Activated naive CD4-positive, alpha-beta T cell treated with anti-CD3 and anti-CD28 coated beads, Interleukin-2, amount 50 U/mL, for 72 hours (primary cell): Measurements from ENCODE around the gene COL17A1. TPM values are rescaled to one million over a fixed set of nuclear protein-coding genes. Genes with fewer than 3 reads are reported as not detected.

Experiments used
- ATAC-seq, 2 donors: fragments of 150-1000 bp; cut with Tn5 transposase; 2 replicates each; pipeline ENCODE4 v1.10.0; 2021; ENCODE audit warnings: mild to moderate bottlenecking in 2 of 2, moderate library complexity in 2 of 2
- DNase-seq, 2 donors: peaks; one replicate each; pipeline ENCODE4 v3.0.0; 2021 to 2022; ENCODE audit warnings: low spot score in 2 of 2
- H3K27ac Mint-ChIP-seq, 2 donors: one replicate each; pipeline ENCODE4 v1.8.0; 2022; ENCODE audit warnings: mild to moderate bottlenecking in 2 of 2, mixed read lengths in 2 of 2
- H3K36me3 Mint-ChIP-seq, 2 donors: one replicate each; pipeline ENCODE4 v1.8.0; 2022; ENCODE audit warnings: mixed read lengths in 2 of 2
- H3K9me3 Mint-ChIP-seq, 2 donors: one replicate each; pipeline ENCODE4 v1.8.0; 2022; ENCODE audit warnings: mixed read lengths in 2 of 2
- total RNA-seq, 2 donors: library from RNA; stranded (reverse); gene quantifications; one replicate each; pipeline ENCODE4 v1.2.3, GENCODE V29; 2022

The COL17A1 gene
- total RNA-seq, 2 donors from 2014 or later: not detected

DNA sequence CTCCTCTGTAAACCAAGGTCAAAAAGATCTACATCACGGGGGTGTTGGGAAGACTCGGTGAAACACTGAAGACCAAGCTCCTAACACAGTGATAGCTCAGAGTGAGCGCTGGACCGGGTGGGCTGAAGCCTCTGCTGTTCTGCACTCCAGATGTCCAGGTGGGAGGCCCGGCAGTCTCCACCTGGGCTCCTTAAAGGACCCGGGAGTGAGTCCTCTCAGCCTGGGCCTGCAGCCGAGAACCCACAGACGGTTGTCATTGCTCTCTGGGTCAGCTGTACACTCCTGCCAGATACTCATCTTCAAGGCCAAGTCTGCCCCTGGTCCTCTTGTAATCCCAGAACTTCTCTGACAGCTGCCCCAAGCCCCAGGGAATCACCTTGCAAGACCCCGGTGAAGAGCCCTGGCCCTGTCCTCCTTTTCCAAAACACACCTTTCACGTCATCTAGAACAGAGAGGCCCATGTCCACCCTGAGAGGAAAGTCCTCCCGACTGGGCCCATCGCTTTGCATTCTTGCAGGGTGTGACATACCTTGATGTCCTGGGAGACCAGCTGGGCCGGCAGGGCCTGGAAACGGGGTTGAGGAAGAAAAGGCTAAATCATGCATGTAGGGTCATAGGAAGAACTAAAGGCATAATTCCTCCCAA is 43.7 kb downstream of the COL17A1 start:
- H3K27ac Mint-ChIP-seq: no peak overlapping the region
- no peak for DNase-seq
- no peak for ATAC-seq

DNA sequence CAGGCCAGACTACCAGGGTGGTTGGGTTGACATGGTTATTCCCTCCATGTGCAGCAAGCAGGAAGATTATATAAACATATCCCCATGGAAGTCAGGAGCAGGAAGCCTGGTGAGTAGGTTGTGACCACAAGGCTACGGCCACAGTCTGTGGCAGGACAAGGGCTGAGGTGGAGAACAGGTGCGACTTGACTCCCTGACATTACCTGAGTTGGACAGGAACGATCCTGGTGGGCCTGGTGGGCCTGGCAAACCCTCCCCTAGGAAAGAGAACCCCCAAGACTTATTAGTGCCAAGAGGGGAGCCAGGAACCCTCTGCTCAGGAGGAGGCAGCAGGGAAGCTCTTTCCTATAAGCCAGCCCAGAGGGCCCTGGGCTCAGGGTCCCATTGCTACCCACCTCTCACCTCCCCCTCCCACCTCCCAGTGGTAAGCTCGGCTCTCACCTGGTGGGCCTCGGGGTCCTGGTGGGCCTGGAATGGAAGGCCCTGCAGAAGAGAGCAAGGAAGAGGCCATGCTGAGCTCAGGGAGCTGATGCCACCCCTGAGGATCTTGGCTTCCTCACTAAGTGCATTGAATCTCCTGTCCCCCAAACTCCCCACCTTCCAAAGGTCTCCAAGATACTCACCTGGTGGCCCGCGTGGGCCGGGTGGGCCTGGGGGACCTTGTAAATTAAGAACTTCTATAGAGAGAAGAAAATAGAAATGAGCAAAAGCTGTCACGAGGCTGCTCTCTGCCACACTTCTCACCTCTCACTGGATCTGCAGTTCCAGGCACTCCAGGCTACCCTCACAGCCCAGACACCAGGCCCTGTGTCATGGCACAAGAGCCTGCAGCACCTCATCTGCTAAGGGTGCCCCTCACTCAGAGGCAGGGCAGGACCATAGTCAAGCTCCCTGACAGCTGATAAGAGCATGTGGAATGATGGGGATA is 44.6 kb downstream of the COL17A1 start:
- Mint-ChIP-seq H3K36me3 (no peaks in the 10 kb centered on the region), H3K9me3 (no peaks in the 10 kb centered on the region), H3K27ac (peak overlapping the region; percentile 44 to 54)
- no peak for ATAC-seq
- no peak for DNase-seq

More for the DNA sequence above, 43.7 kb downstream of the COL17A1 start:
- Mint-ChIP-seq H3K36me3 (no peaks in the 10 kb centered on the region), H3K9me3 (no peaks in the 10 kb centered on the region)

DNA sequence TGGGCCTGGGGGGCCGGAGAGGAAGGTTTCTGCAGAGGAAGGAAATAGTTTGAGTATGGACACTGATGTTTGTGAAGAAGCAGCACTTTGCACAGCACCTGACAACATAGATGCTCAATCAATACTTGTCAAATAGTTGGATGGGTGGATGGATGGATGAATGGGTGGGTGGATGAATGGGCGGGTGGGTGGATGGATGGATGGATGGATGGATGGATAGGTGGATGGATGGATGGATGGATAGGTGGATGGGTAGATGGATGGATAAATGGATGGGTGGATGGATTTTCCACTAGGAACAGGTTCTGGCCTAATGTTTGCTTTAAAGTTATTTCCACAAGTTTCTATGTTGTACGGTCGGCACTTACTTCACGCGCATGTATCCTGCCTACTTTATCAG is 45.3 kb downstream of the COL17A1 start:
- ATAC-seq (no peak), DNase-seq (no peak)
- H3K27ac Mint-ChIP-seq: peak overlapping the region; percentile 48 to 54
- no peaks in the 10 kb centered on the region for H3K9me3 Mint-ChIP-seq
- no peaks in the 10 kb centered on the region for H3K36me3 Mint-ChIP-seq

DNA sequence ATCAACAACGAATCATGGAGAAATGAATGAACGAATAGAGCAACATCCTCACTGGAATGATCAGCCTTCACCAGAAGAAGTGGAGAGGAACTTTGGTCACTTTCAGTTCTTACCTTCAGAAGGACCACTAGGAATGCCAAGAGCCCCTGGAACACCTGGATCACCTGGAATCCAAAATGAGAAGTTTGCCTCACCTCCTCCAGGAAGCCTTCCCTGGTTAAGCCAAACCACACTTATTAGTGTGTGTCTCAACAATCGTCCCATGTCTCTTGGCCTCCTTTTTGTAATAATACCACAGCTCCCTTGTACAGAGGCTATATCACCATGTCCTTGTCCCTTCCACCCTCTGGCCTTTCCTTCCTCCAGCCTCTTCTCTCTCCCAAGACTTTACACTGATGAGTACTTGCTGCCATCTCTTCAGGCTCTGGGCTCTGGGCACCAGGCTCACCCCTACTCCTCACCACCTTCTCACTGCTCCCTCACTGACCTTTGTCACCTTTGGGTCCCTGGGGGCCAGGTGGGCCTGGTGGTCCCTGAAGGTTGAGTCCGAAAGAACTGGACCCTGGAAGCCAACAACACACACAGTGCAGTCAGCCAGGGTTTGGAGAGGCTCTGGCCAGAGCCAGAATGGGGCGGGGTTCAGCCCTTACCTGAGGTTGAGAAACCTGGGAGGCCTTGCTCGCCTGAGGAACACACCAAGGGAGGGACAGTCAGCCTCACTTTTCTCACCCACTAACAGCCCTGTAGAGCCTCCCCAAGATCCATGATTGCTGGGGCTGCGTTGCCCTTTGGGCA is 46.5 kb downstream of the COL17A1 start:
- H3K27ac Mint-ChIP-seq: no peak overlapping the region

DNA sequence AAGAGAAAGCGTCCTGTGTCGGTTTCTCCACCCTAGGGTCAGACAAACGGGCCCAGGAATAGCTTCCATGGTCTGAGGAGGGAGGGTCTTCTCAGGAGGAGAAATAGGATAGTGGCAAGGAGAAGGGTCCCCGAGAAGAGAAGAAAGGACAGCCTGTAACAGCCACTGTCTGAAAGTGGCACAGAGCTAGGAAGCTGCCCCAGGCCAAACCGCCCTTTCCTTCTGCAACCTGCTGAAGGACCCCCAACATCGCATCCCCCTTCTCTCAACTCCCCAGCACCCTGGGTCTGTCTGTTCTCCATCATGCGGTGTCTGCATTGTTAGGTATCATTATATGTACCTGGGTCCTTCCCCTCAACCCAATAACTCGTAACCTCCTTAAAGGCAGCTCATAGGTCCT is 47.1 kb downstream of the COL17A1 start:
- Mint-ChIP-seq H3K9me3 (no peaks in the 10 kb centered on the region), H3K36me3 (no peaks in the 10 kb centered on the region), H3K27ac (no peak overlapping the region)
- ATAC-seq (no peak), DNase-seq (no peak)

More for the DNA sequence above, 46.5 kb downstream of the COL17A1 start:
- H3K36me3 Mint-ChIP-seq: no peaks in the 10 kb centered on the region
- DNase-seq (no peak), ATAC-seq (no peak)
- no peaks in the 10 kb centered on the region for H3K9me3 Mint-ChIP-seq

DNA sequence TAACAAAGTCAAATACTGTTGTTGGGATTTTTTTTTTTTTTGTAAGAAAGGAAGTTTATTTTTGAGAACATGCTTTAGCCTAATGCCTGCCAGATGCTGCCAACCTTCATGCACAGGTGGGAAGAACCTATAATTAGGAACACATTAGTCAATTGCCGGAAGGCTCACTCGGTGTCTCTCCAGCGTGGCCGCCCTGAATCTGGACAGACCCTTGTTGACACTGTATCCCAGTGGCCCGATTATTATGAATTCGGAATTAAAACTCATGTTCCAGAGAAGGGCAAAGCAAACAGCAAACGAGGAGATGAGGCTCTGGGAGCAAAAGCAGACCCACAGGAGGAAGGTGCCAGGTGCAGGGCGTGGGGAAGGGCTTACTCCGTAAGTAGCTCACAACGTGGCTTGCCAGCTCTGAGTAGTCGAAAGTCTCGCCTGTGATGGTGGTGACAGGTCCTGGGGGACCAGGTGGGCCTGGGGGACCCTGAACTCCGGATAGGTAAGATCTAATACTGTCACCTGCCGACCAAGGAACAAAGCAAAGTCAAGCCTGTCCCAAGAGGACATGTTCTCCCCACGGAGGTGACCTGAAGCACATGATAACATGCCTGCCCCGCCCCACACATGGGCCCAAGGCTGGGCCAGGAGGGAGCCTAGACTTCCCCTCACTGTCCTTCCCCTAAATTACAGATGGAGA is 48.3 kb downstream of the COL17A1 start:
- no peak for ATAC-seq
- H3K27ac Mint-ChIP-seq: peak overlapping the region in 1 of 2 donors; percentile 67
- H3K36me3 Mint-ChIP-seq: no peaks in the 10 kb centered on the region
- no peaks in the 10 kb centered on the region for H3K9me3 Mint-ChIP-seq
- DNase-seq: no peak

DNA sequence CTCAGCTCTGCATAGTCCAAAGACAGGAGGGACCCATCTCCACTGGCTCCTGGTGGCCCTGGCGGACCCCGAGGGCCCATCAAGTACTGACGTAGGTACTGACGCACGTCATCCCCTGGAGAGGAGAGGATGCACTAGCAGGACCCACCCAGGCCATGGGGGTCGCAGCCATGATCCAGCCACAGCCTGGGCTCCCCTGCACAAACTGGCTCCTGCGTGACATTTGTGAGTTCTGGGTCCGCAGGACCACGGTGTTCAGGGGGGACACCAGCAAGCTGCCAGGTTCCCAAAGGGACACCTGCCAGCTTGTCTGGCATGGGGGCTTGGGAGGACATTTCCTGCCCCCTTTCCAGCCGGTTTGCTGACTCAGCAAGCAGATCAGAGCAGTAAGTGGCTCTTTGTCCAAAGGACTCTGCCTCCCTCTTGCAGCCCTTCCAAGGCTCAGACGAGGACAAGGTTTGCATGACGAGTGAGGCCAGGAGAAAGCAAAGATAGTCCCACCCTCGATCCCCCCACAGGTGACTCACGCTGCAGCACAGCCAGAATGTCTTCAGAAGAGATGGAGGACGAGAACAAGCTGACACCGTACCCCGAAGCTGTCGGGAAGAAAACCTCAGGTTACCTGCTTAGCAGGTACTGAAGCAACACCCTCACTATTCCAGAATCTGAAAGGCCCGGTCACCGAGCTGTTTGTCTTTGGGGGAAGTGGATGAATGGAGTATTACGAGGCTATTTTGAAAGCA is 49.0 kb downstream of the COL17A1 start:
- ATAC-seq (no peak), DNase-seq (no peak)
- Mint-ChIP-seq H3K9me3 (no peaks in the 10 kb centered on the region), H3K27ac (no peak overlapping the region), H3K36me3 (no peaks in the 10 kb centered on the region)

DNA sequence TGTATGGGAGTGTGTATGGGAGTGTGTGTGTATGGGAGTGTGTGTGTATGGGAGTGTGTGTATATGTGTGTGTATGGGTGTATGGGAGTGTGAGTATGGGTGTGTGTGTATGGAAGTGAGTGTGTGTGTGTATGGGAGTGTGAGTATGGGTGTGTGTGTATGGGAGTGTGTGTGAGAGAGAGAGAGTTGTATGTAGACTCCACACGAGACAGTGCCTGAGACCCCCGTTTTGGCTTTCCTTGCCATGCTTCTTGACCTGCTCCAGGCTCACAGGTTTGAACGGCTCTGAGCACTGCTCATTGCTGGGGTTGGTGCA is 49.7 kb downstream of the COL17A1 start:
- DNase-seq (no peak), ATAC-seq (peak in 1 of 2 donors; percentile 35)
- no peak overlapping the region for H3K27ac Mint-ChIP-seq
- no peaks in the 10 kb centered on the region for H3K9me3 Mint-ChIP-seq
- no peaks in the 10 kb centered on the region for H3K36me3 Mint-ChIP-seq

DNA sequence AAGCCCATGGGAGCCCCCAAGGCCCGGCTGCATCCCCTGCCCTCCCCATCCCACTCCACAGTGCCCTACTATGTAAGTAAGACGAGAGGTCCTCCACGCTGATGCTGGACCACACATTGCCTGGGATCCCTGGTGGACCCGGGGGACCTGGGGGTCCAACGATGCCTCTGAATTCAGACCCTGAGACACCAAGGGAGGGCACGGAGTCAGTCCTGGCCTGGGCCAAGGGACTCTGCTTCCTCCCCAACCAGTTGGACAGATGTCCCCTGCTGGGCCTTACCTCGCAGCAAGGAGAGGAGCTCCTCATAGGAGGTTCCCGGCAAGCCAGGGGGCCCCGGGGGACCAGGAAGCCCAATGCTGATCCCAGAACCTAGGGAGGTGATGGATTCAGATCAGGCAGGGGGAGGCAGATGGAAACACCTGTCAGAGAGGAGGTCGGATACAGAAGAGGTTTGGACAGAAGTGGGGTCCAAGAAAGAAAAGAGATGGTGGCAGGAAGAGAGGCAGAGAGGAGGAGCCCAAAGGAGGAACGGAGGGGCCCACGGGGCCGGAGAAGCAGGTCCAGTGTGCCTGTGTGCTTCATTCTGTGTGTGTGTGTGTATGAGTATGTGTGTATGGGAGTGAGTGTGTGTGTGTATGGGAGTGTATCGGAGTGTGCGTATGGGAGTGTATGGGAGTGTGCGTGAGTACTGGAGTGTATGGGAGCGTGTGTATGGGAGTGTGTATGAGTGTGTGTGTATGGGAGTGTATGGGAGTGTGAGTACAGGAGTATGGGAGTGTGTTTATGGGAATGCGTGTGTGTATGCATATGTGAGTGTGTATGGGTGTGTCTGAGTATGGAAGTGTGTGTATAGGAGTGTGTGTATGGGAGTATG is 50.2 kb downstream of the COL17A1 start:
- Mint-ChIP-seq H3K36me3 (no peaks in the 10 kb centered on the region), H3K27ac (peak overlapping the region in 1 of 2 donors; percentile 44), H3K9me3 (no peaks in the 10 kb centered on the region)
- no peak for DNase-seq
- peak in 1 of 2 donors; percentile 32 for ATAC-seq

DNA sequence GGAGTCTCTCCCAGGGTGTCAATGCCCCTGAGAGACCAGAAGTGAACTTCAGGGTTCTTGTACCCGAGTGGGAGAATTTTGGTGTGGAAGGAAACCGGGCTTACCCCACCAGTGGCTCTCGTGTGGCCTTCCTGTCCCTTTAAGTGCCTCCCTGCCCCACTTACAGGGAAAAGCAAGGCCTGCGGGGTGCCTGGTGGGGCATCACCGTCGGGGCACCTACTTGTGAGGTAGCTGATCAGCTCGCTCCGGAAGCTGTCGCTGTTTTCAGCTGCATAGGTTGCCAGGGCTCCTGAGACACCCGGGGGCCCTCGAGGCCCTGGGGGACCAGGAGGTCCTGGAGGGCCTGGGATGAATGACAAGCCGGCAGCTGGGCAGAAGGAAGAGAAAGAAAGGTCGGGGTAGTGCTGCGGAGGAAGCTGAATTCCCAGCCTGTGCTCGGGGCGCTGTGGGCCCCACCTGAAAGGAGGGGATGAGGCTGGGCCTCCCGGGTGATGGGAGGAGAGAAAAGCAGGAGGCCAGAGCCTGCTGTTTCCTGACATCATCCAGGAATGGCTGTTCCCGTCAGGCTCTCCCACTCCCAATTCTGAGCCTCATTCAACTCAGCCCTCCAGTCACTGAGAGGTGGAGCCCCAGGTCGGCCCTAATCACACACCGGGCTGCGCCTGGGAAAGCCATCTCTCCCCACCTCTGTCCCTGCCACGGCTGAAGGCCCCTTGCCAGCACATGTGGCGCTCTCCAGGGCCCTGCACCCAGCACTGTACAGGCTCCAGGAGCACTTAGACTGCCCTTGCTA is 51.1 kb downstream of the COL17A1 start:
- H3K9me3 Mint-ChIP-seq: no peaks in the 10 kb centered on the region
- no peak for ATAC-seq
- H3K27ac Mint-ChIP-seq: peak overlapping the region; percentile 14 to 46
- DNase-seq: no peak
- H3K36me3 Mint-ChIP-seq: no peaks in the 10 kb centered on the region

DNA sequence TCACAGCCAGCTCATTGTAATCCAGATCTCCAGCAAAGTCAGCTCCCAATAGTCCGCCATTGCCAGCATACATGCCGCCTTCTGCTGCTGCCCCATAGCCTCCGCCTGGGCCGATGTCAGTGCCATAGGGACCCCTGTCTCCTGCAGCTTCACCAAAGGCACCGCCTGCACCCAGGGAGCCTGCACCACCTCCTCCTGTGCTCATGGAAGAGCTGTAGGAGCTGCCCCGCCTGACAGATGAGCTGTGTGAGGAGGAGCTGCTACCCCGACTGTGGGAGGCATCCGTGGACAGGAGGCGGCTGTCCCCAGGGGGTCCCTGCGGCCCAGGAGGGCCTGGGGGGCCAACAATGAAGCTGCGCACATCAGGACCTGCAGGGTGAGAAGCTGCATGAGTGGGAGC is 51.7 kb downstream of the COL17A1 start:
- H3K27ac Mint-ChIP-seq: peak overlapping the region; percentile 14 to 46
- H3K9me3 Mint-ChIP-seq: no peaks in the 10 kb centered on the region
- H3K36me3 Mint-ChIP-seq: no peaks in the 10 kb centered on the region
- ATAC-seq: no peak
- DNase-seq: no peak

DNA sequence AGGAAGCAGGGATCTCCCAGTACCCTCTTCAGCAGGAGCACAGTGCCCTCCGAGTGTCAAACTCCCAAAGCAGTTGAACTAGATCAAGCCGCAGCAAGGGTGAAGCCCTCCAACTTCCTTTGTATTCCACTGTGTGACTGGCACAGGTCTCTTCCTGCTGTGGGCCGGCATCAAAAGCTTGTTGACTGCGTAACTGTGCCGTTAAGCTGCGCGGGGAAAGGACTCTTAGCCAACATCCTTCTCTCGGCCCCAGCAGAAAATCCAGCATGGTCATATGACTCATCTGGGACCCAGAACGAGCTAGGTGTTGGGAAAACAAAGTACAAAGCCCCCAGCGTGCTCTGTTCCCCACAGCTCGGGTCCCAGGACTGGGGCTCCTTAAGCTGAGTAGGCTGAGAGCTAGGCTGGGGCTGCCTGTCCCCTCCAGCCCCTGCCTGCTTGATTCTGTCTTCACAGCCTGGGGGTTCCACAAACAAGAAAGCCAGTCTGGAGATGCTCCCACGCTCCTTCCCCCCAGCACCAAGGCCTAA is 52.2 kb downstream of the COL17A1 start:
- H3K27ac Mint-ChIP-seq: peak overlapping the region in 1 of 2 donors; percentile 14
- DNase-seq (no peak), ATAC-seq (no peak)
- no peaks in the 10 kb centered on the region for H3K36me3 Mint-ChIP-seq
- no peaks in the 10 kb centered on the region for H3K9me3 Mint-ChIP-seq

DNA sequence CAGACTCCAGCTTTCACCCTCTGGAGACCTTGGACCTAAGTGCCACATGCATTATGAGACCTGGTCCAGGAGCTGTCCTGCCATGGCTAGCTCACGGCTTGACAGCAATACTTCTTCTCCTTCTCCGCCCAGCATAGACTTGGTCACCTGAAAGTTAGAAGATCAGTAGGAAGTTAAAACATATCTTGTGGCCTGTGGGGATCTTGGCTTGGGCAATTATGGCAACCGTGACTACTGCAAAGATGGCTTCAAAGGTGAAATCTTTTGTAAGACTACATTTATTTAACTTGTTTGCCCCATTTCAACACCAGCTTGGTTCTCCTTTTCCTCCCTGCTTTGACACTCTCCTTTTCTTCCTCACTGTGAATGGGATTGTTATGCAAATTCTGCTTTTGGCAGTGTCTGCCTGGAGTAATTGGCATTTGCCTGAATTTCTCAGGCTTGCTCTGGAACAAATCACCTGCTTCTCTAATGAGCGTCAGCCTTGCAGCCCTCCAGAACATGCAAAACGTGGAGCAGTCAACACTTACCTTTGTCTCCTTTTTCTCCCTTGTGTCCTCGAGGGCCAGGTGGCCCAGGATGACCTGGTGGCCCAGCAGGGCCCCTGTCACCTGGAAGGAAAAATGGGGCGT is 53.4 kb downstream of the COL17A1 start:
- DNase-seq (no peak), ATAC-seq (no peak)
- no peaks in the 10 kb centered on the region for H3K36me3 Mint-ChIP-seq
- no peak overlapping the region for H3K27ac Mint-ChIP-seq
- H3K9me3 Mint-ChIP-seq: no peaks in the 10 kb centered on the region

DNA sequence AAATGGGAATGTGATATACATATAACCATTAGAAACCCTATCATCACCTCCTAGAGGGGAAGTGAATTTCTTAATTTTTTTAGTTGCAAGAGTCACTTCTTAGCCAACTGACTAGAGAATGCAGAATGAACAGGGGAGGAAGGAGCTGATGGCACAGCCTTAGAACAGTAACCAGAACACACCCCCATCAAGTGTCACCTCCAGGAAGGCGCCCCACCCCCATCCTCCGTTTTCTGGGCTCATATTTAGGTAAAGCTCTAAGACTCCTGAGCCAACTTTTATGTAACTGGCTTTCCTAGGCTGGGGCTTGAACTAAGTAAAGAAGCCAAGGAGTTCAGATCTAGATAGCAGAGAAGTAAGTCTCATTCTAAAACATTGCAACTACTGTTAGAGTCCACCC is 54.0 kb downstream of the COL17A1 start:
- DNase-seq (no peak), ATAC-seq (no peak)
- Mint-ChIP-seq H3K27ac (no peak overlapping the region), H3K36me3 (no peaks in the 10 kb centered on the region), H3K9me3 (no peaks in the 10 kb centered on the region)
